GM23338 (cell line): ENCODE data around the gene DCAF17.

Source experiments
- CTCF ChIP-seq, 2 experiments: fragments of 200-600 bp in 1 of 2; sonication (generic) in 1 of 2; conservative IDR thresholded peaks; 2 replicates each; pipeline versions ENCODE4 v1.5.1 to v1.6.1; 2016 to 2017; ENCODE audit warnings: antibody characterized with exemption in 2 of 2, low read depth in 2 of 2, mild to moderate bottlenecking in 2 of 2, moderate library complexity in 1 of 2
- EZH2phosphoT487 ChIP-seq: fragments of 200-600 bp; sonication (generic); IDR thresholded peaks from one replicate; pipeline ENCODE4 v1.8.1; 2018; ENCODE audit warnings: antibody characterized with exemption; ENCODE audit not compliant: unreplicated experiment
- JUNB ChIP-seq: IDR thresholded peaks from one replicate; pipeline ENCODE4 v1.6.1; 2016; ENCODE audit warnings: antibody characterized with exemption; ENCODE audit not compliant: unreplicated experiment
- POLR2AphosphoS5 ChIP-seq: IDR thresholded peaks from 2 replicates; pipeline ENCODE4 v1.6.1; 2016; ENCODE audit warnings: antibody characterized with exemption, low read depth
- REST ChIP-seq: IDR thresholded peaks from one replicate; pipeline ENCODE4 v1.6.1; 2018; ENCODE audit warnings: antibody characterized with exemption; ENCODE audit not compliant: unreplicated experiment
- ZNF331 ChIP-seq: fragments of 250-450 bp; sonication (Bioruptor Pico); IDR thresholded peaks from 2 replicates; pipeline ENCODE4 v1.5.0; 2020; ENCODE audit warnings: low read depth, mild to moderate bottlenecking, moderate library complexity

- no peak for TF ChIP-seq POLR2AphosphoS5
- TF ChIP-seq CTCF (conservative IDR thresholded peaks at IDR 0.05; ENCODE audit: low read depth in 2 of 2): no peak
- TF ChIP-seq JUNB: no peak
- TF ChIP-seq REST: no peak
- no peak for TF ChIP-seq ZNF331 (CRISPR knock-in tag)
- no peak for TF ChIP-seq EZH2phosphoT487
Measured at GRCh38 chr2:171524018-171524401, 90.0 kb downstream of the DCAF17 start.
